H1 (cell line): ENCODE results near the gene CEACAM1. TPM values are rescaled to one million over a fixed set of nuclear protein-coding genes. Genes with fewer than 3 reads are reported as not detected.

ENCODE experiments used
- RBBP5 ChIP-seq: IDR thresholded peaks from 2 replicates; pipeline ENCODE4 v1.7.1; 2012; ENCODE audit warnings: low read depth, mild to moderate bottlenecking, inconsistent platforms, low read length, moderate library complexity, borderline replicate concordance
- SIRT6 ChIP-seq: IDR thresholded peaks from one replicate; pipeline ENCODE4 v1.7.1; 2012; ENCODE audit warnings: low read length, inconsistent platforms
- polyA plus RNA-seq, 7 experiments: library from polyadenylated mRNA; depleted of rRNA in 3 of 7; stranded (reverse) in 5 of 7; unstranded in 2 of 7; fragments of >200 nt in 5 of 7; fragments of 200-250 nt in 2 of 7; gene quantifications; 1 replicate in 5 of 7; 2 replicates in 1 of 7; 4 replicates in 1 of 7; pipeline versions ENCODE4 v1.2.1 to v1.2.3, GENCODE V29; 2011 to 2013; ENCODE audit warnings: missing spikeins in 2 of 7, mixed read lengths in 2 of 7
- total RNA-seq: library from RNA; stranded (reverse); fragmentation: NEBNext Ultra II Directional; extraction: Animal tissue kit (Norgen Biotek cat#: 25700); gene quantifications from 2 replicates; pipeline ENCODE4 v1.2.1, GENCODE V29; 2021

The CEACAM1 gene
- total and polyA plus RNA-seq, 2 of the 8 experiments (the other 6 are each of a cell fraction or from before 2014, with no cell fraction given): 1.8 to 3.6 TPM

GRCh38 chr19:42521346-42522030 lies 6.8 kb downstream of the CEACAM1 start (continued):
- no peak for TF ChIP-seq RBBP5
- TF ChIP-seq SIRT6: no peak
